HCT116 (cell line): ENCODE data around the gene UBTD2. TPM values are rescaled to one million over a fixed set of nuclear protein-coding genes. Genes with fewer than 3 reads are reported as not detected.

Experiments used
- ATAC-seq: fragments of 200-7000 bp; cut with Tn5 transposase; 2 replicates; pipeline ENCODE4 v1.9.1; 2020; ENCODE audit warnings: mild to moderate bottlenecking, moderate library complexity
- BruUV-seq: library from RNA; stranded (reverse); fragments of 400-500 nt; replicated peaks from 2 replicates; lab custom pipeline; 2021; lab: Mats Ljungman, UMichigan
- CTCF ChIA-PET: fragments of 300-600 bp; sonication (Branson Sonifier 250); formaldehyde crosslinking; loops from one replicate; lab custom pipeline; 2021; ENCODE audit warnings: antibody characterized with exemption; lab: Charles Lee
- POLR2A ChIA-PET: fragments of 300-600, 350-600 bp; sonication (Branson Sonifier 250); formaldehyde crosslinking; loops from one replicate; lab custom pipeline; 2021; ENCODE audit warnings: antibody characterized with exemption; lab: Charles Lee
- RAD21 ChIA-PET, 2 experiments: fragments of 300-600 bp; sonication (Branson Sonifier 250); formaldehyde crosslinking; loops; one replicate each; lab custom pipeline; 2023; ENCODE audit warnings: low total read pairs in 2 of 2; ENCODE audit not compliant: uncharacterized antibody in 2 of 2, unreplicated experiment in 2 of 2, low non-redundant PET in 1 of 2; lab: Charles Lee
- DNase-seq: peaks from one replicate; pipeline ENCODE4 v3.0.0-alpha.2; 2010; ENCODE audit warnings: low read depth, low spot score
- H2AFZ ChIP-seq: fragments of 200-600 bp; shearing (Covaris generic), sonication (generic); 2 replicates; pipeline ENCODE4 v1.6.1; 2017; ENCODE audit warnings: low read depth, mixed run types, mixed read lengths, antibody characterized with exemption, low read length; ENCODE audit not compliant: poor library complexity, severe bottlenecking
- H3K27ac ChIP-seq: 2 replicates; pipeline ENCODE4 v1.5.1; 2012; ENCODE audit warnings: low read depth, low read length
- H3K27me3 ChIP-seq: fragments of 200-600 bp; sonication (generic); 2 replicates; pipeline ENCODE4 v1.6.1; 2016; ENCODE audit warnings: mixed run types, low read length, mixed read lengths; ENCODE audit not compliant: insufficient read depth
- H3K36me3 ChIP-seq, 2 experiments: fragments of 200-500 bp in 1 of 2; fragments of 200-600 bp in 1 of 2; sonication (Bioruptor generic) in 1 of 2; sonication (generic) in 1 of 2; 2 replicates each; pipeline versions ENCODE4 v1.5.1 to v1.6.1; 2014 to 2016; ENCODE audit warnings: low read length in 2 of 2, inconsistent platforms in 1 of 2, mixed read lengths in 1 of 2, mixed run types in 1 of 2; ENCODE audit not compliant: insufficient read depth in 2 of 2, control insufficient read depth in 1 of 2
- H3K4me1 ChIP-seq, 2 experiments: fragments of 200-600 bp in 1 of 2; sonication (generic) in 1 of 2; 2 replicates each; pipeline versions ENCODE4 v1.5.1 to v1.6.1; 2012 to 2017; ENCODE audit warnings: low read length in 2 of 2, inconsistent platforms in 1 of 2, mild to moderate bottlenecking in 1 of 2, mixed read lengths in 1 of 2, mixed run types in 1 of 2, moderate library complexity in 1 of 2; ENCODE audit not compliant: insufficient read depth in 2 of 2, control insufficient read depth in 1 of 2
- H3K4me2 ChIP-seq: fragments of 200-600 bp; sonication (generic); 2 replicates; pipeline ENCODE4 v1.6.1; 2017; ENCODE audit warnings: mixed run types, low read length, mixed read lengths
- H3K4me3 ChIP-seq, 2 experiments: fragments of 200-600 bp in 1 of 2; sonication (generic) in 1 of 2; replicated peaks in 1 of 2; 2 replicates each; pipeline ENCODE4 v1.5.1; 2011 to 2016; ENCODE audit warnings: low read length in 2 of 2, control low read depth in 1 of 2, low read depth in 1 of 2, mild to moderate bottlenecking in 1 of 2, mixed read lengths in 1 of 2, mixed run types in 1 of 2
- H3K79me2 ChIP-seq: fragments of 200-600 bp; sonication (generic); 2 replicates; pipeline ENCODE4 v1.6.1; 2017; ENCODE audit warnings: mild to moderate bottlenecking, mixed run types, low read length, moderate library complexity, mixed read lengths; ENCODE audit not compliant: insufficient read depth
- H3K9ac ChIP-seq: fragments of 200-600 bp; sonication (generic); 2 replicates; pipeline ENCODE4 v1.6.1; 2016; ENCODE audit warnings: low read length, mixed read lengths
- H3K9me2 ChIP-seq: fragments of 200-600 bp; sonication (generic), shearing (Covaris generic); 2 replicates; pipeline ENCODE4 v1.6.1; 2017; ENCODE audit warnings: mixed run types, mild to moderate bottlenecking, moderate library complexity; ENCODE audit not compliant: insufficient read depth
- H3K9me3 ChIP-seq, 2 experiments: fragments of 200-500 bp in 1 of 2; fragments of 200-600 bp in 1 of 2; sonication (Bioruptor generic) in 1 of 2; sonication (generic) in 1 of 2; 2 replicates each; pipeline ENCODE4 v1.6.1; 2014 to 2017; ENCODE audit warnings: low read length in 2 of 2, mixed read lengths in 2 of 2, inconsistent platforms in 1 of 2, low read depth in 1 of 2, mild to moderate bottlenecking in 1 of 2, mixed run types in 1 of 2, moderate library complexity in 1 of 2; ENCODE audit not compliant: control insufficient read depth in 1 of 2, insufficient read depth in 1 of 2
- H4K20me1 ChIP-seq: fragments of 200-600 bp; sonication (generic), shearing (Covaris generic); 2 replicates; pipeline ENCODE4 v1.6.1; 2017; ENCODE audit warnings: mixed run types, mild to moderate bottlenecking, moderate library complexity; ENCODE audit not compliant: insufficient read depth
- EZH2 ChIP-seq: fragments of 200-600 bp; sonication (generic); IDR thresholded peaks from 2 replicates; pipeline ENCODE4 v1.6.1; 2017; ENCODE audit warnings: antibody characterized with exemption, mixed run types
- JUND ChIP-seq: IDR thresholded peaks from 2 replicates; pipeline ENCODE4 v1.6.1; 2012
- POLR2AphosphoS5 ChIP-seq: IDR thresholded peaks from 2 replicates; pipeline ENCODE4 v1.6.1; 2011; ENCODE audit warnings: mild to moderate bottlenecking, low read depth, low read length, moderate library complexity
- RAD21 ChIP-seq: IDR thresholded peaks from 2 replicates; pipeline ENCODE4 v1.6.1; 2012; ENCODE audit warnings: low read depth, mild to moderate bottlenecking
- SIN3A ChIP-seq: IDR thresholded peaks from 2 replicates; pipeline ENCODE4 v1.6.1; 2012; ENCODE audit warnings: low read depth
- TCF7L2 ChIP-seq: IDR thresholded peaks from 2 replicates; pipeline ENCODE4 v1.7.0; 2011; ENCODE audit warnings: borderline replicate concordance, inconsistent platforms; ENCODE audit not compliant: insufficient read depth, insufficient read length; ENCODE audit errors: extremely low read depth
- YY1 ChIP-seq: IDR thresholded peaks from 2 replicates; pipeline ENCODE4 v1.6.1; 2011; ENCODE audit warnings: low read length, low read depth, moderate library complexity, mild to moderate bottlenecking; ENCODE audit not compliant: insufficient replicate concordance; ENCODE audit errors: extremely low read depth
- ZNF274 ChIP-seq: fragments of 200-500 bp; sonication (Bioruptor generic); IDR thresholded peaks from 2 replicates; pipeline ENCODE4 v1.6.1; 2014; ENCODE audit warnings: mild to moderate bottlenecking, low read depth, low read length, inconsistent platforms
- intact Hi-C: fragments of 100-400 bp; cut with micrococcal nuclease; formaldehyde crosslinking; loops from 2 replicates; pipeline ENCODE4 v1.10.0; 2022
- total RNA-seq: library from RNA; stranded (reverse); gene quantifications from one replicate; pipeline ENCODE4 v1.2.1, GENCODE V29; 2021; ENCODE audit not compliant: unreplicated experiment
- TF ChIP-seq, protein P1 (sequence below): IDR thresholded peaks from 2 replicates; pipeline ENCODE4 v1.6.1; 2012; ENCODE audit warnings: low read depth
- TF ChIP-seq, protein P2 (sequence below), 3 experiments: fragments of 200-600 bp in 1 of 3; sonication (generic) in 1 of 3; IDR thresholded peaks in 2 of 3; conservative IDR thresholded peaks in 1 of 3; 2 replicates each; pipeline ENCODE4 v1.5.1; 2012 to 2017; ENCODE audit warnings: low read depth in 2 of 3, low read length in 2 of 3, antibody characterized with exemption in 1 of 3, borderline replicate concordance in 1 of 3, control low read depth in 1 of 3, mild to moderate bottlenecking in 1 of 3, mixed read lengths in 1 of 3, mixed run types in 1 of 3, moderate library complexity in 1 of 3; ENCODE audit not compliant: insufficient read depth in 1 of 3
- TF ChIP-seq, protein P3 (sequence below): IDR thresholded peaks from 2 replicates; pipeline ENCODE4 v1.6.1; 2011; ENCODE audit warnings: mild to moderate bottlenecking, low read length, moderate library complexity; ENCODE audit not compliant: insufficient replicate concordance; ENCODE audit errors: extremely low read depth

Gene UBTD2
- total RNA-seq, 1 experiment from 2014 or later, result 15.9 TPM

DNA sequence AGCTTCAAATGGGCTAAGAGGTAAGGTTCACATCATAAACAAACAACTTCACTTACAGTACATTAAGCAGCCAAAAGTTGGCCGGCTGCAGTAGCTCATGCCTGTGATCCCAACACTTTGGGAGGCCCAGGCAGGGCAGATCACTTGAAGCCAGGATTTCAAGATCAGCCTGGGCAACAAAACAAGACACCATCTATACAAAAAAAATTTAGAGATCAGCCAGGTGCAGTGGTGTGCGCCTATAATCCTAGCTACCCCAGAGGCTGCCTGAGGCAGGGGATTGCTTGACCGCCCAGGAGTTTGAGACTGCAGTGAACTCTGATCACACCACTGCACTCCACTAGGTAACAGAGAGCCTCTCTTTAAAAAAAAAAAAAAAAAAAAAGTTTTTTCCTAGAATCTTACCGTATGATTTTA lies 16.9 kb downstream of the UBTD2 start:
- Histone ChIP-seq H3K9me3 (no peaks in the 10 kb centered on the region), H3K36me3 (no peaks in the 10 kb centered on the region), H3K9ac (no peak overlapping the region), H3K27me3 (no peaks in the 10 kb centered on the region), H3K4me3 (no peak overlapping the region), H3K27ac (no peak overlapping the region), H2AFZ (no peak overlapping the region), H4K20me1 (no peaks in the 10 kb centered on the region), H3K4me2 (no peak overlapping the region), H3K79me2 (peaks cover 21% of the 10 kb centered on the region), H3K4me1 (no peaks in the 10 kb centered on the region), H3K9me2 (no peaks in the 10 kb centered on the region)
- intact Hi-C loops, result no loop called here
- DNase-seq (no peak), ATAC-seq (no peak)
- no TSS peak for BruUV-seq
- ChIA-PET RAD21 (no interaction called here), CTCF (interaction anchor here (1.2 to 1.6 kb wide), 2 partner anchors 16 to 27 kb away, joined by 3 read pairs; no protein-coding TSS in a partner anchor), POLR2A (no interaction called here)
- TF ChIP-seq EZH2 (no peak), SIN3A (no peak), TCF7L2 (no peak), RAD21 (no peak), POLR2AphosphoS5 (no peak), ZNF274 (no peak), YY1 (no peak)

DNA sequence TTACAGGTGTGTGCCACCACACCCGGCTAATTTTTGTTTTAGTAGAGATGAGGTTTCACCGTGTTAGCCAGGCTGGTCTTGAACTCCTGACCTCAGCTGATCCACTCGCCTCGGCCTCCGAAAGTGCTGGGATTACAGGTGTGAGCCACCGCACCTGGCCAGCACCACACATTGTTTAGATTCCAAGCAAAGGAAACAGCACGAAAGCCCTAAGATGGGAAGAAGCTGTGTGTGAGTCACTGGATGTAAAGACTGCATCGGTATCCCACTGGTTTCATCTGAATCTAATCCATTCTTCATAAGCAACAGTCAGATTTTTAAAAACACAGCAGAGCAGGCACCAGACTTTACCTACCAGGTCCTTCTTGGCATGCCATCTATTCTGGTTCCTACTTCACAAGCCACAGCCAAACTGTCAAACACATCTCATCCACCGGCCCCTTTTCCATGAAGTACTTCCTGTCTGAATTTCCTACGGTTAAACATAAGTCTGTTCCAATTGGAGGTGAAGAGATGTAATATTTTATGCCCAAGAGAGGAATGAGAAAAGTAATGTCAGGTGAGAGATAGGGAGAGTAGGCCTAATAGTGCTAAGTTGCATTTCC lies 17.4 kb downstream of the UBTD2 start:
- no peaks in the 10 kb centered on the region for H3K36me3 ChIP-seq
- no peaks in the 10 kb centered on the region for H4K20me1 ChIP-seq
- H3K79me2 ChIP-seq, result peaks cover 16% of the 10 kb centered on the region
- H2AFZ ChIP-seq, result no peak overlapping the region
- no peaks in the 10 kb centered on the region for H3K9me3 ChIP-seq
- no peak for DNase-seq
- H3K4me2 ChIP-seq, result no peak overlapping the region
- no peak overlapping the region for H3K9ac ChIP-seq
- H3K4me1 ChIP-seq, result no peaks in the 10 kb centered on the region
- intact Hi-C loops, result no loop called here
- BruUV-seq, result no TSS peak
- no peak overlapping the region for H3K27ac ChIP-seq
- CTCF ChIA-PET, result no interaction called here
- H3K4me3 ChIP-seq, result no peak overlapping the region
- POLR2A ChIA-PET, result no interaction called here
- ATAC-seq, result no peak
- RAD21 ChIA-PET, result no interaction called here
- no peaks in the 10 kb centered on the region for H3K27me3 ChIP-seq
- H3K9me2 ChIP-seq, result no peaks in the 10 kb centered on the region
- TF ChIP-seq RAD21 (no peak), JUND (no peak), POLR2AphosphoS5 (no peak)
- TF ChIP-seq, protein P1, sequence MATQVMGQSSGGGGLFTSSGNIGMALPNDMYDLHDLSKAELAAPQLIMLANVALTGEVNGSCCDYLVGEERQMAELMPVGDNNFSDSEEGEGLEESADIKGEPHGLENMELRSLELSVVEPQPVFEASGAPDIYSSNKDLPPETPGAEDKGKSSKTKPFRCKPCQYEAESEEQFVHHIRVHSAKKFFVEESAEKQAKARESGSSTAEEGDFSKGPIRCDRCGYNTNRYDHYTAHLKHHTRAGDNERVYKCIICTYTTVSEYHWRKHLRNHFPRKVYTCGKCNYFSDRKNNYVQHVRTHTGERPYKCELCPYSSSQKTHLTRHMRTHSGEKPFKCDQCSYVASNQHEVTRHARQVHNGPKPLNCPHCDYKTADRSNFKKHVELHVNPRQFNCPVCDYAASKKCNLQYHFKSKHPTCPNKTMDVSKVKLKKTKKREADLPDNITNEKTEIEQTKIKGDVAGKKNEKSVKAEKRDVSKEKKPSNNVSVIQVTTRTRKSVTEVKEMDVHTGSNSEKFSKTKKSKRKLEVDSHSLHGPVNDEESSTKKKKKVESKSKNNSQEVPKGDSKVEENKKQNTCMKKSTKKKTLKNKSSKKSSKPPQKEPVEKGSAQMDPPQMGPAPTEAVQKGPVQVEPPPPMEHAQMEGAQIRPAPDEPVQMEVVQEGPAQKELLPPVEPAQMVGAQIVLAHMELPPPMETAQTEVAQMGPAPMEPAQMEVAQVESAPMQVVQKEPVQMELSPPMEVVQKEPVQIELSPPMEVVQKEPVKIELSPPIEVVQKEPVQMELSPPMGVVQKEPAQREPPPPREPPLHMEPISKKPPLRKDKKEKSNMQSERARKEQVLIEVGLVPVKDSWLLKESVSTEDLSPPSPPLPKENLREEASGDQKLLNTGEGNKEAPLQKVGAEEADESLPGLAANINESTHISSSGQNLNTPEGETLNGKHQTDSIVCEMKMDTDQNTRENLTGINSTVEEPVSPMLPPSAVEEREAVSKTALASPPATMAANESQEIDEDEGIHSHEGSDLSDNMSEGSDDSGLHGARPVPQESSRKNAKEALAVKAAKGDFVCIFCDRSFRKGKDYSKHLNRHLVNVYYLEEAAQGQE, result no peak
- TF ChIP-seq, protein P2, sequence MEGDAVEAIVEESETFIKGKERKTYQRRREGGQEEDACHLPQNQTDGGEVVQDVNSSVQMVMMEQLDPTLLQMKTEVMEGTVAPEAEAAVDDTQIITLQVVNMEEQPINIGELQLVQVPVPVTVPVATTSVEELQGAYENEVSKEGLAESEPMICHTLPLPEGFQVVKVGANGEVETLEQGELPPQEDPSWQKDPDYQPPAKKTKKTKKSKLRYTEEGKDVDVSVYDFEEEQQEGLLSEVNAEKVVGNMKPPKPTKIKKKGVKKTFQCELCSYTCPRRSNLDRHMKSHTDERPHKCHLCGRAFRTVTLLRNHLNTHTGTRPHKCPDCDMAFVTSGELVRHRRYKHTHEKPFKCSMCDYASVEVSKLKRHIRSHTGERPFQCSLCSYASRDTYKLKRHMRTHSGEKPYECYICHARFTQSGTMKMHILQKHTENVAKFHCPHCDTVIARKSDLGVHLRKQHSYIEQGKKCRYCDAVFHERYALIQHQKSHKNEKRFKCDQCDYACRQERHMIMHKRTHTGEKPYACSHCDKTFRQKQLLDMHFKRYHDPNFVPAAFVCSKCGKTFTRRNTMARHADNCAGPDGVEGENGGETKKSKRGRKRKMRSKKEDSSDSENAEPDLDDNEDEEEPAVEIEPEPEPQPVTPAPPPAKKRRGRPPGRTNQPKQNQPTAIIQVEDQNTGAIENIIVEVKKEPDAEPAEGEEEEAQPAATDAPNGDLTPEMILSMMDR (IDR thresholded peaks at IDR 0.05 in 2 of 3, conservative IDR thresholded peaks at IDR 0.05 in 1 of 3; ENCODE audit: borderline replicate concordance in 1 of 3, insufficient read depth in 1 of 3, low read depth in 2 of 3, low read length in 2 of 3), result no peak
- TF ChIP-seq, protein P3, sequence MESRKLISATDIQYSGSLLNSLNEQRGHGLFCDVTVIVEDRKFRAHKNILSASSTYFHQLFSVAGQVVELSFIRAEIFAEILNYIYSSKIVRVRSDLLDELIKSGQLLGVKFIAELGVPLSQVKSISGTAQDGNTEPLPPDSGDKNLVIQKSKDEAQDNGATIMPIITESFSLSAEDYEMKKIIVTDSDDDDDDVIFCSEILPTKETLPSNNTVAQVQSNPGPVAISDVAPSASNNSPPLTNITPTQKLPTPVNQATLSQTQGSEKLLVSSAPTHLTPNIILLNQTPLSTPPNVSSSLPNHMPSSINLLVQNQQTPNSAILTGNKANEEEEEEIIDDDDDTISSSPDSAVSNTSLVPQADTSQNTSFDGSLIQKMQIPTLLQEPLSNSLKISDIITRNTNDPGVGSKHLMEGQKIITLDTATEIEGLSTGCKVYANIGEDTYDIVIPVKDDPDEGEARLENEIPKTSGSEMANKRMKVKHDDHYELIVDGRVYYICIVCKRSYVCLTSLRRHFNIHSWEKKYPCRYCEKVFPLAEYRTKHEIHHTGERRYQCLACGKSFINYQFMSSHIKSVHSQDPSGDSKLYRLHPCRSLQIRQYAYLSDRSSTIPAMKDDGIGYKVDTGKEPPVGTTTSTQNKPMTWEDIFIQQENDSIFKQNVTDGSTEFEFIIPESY, result no peak
